HAP-1 (cell line): ENCODE data around the gene KIF6.
"Not testable (repeated sequence)": the region's sequence is repeated elsewhere in the genome, so short reads cannot be mapped to it uniquely, and the experiment has no call there.

Source experiments
- DNase-seq, 2 experiments: peaks; one replicate each; pipeline ENCODE4 v3.0.0-alpha.2; 2016 to 2020; ENCODE audit warnings: low spot score in 2 of 2
- H3K27me3 ChIP-seq: fragments of 250-450 bp; sonication (Bioruptor Pico); 2 replicates; pipeline ENCODE4 v1.5.1; 2020; ENCODE audit warnings: low read depth, mild to moderate bottlenecking, moderate library complexity
- H3K36me3 ChIP-seq: fragments of 250-450 bp; sonication (Bioruptor Pico); replicated peaks from 2 replicates; pipeline ENCODE4 v1.5.1; 2020; ENCODE audit warnings: mild to moderate bottlenecking
- H3K4me1 ChIP-seq: fragments of 250-450 bp; sonication (Bioruptor Pico); 2 replicates; pipeline ENCODE4 v1.5.1; 2020; ENCODE audit warnings: mild to moderate bottlenecking
- H3K4me3 ChIP-seq: fragments of 250-450 bp; sonication (Bioruptor Pico); 2 replicates; pipeline ENCODE4 v1.5.1; 2020; ENCODE audit warnings: mild to moderate bottlenecking, moderate library complexity
- H3K9me3 ChIP-seq: fragments of 250-450 bp; sonication (Bioruptor Pico); 2 replicates; pipeline ENCODE4 v1.5.1; 2020; ENCODE audit warnings: mild to moderate bottlenecking, moderate library complexity
- in situ Hi-C: fragments of 300-500 bp; cut with MboI; formaldehyde crosslinking; loops from 3 replicates; pipeline ENCODE4 v1.14.3; 2020; ENCODE audit warnings: low sequenced_read_pairs, inconsistent platforms, mixed read lengths

KIF6 gene

DNA sequence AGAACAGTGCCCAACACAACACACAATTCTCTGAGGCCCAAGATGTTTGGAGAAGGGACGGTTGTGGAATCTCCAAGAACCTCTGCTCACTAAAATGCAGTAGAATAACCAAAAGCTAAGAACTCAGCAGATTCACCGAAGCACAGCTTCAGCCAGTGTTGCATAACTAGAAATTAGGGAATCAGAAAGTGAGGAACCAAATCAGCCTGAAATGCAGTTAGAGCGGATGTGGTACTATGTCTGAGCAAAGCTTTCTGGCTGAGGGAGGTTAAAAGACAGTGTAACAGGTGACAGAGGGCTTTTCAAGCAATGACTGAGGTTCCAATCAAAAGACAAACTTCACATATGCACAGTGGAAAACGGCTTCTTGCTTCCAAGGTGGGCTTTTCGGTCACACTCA lies 204.8 kb downstream of the KIF6 start:
- in situ Hi-C loops, result no loop called here
- Histone ChIP-seq H3K4me1 (no peaks in the 10 kb centered on the region), H3K4me3 (no peak overlapping the region), H3K27me3 (peaks cover 5% of the 10 kb centered on the region), H3K36me3 (no peaks in the 10 kb centered on the region), H3K9me3 (no peaks in the 10 kb centered on the region)
- no peak for DNase-seq

DNA sequence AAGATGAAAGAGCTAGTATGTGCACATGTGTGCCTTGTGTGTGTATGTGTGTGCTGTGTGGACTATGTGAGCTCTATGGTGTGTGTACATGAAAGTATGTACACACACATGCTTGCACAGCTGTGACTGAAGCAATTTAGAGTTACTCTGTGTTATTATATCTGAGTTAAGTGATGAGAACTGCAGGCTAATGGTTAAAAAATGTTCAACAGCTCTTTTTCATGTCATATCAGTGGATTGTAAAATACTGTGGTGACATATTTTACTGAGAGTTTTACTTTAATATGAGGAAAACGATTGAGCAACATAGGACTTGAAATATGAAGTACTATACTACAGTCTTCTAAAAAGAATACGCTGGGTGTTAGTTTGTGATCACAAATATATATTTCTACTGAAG lies 207.0 kb downstream of the KIF6 start:
- no peaks in the 10 kb centered on the region for H3K9me3 ChIP-seq
- no peak for DNase-seq

DNA sequence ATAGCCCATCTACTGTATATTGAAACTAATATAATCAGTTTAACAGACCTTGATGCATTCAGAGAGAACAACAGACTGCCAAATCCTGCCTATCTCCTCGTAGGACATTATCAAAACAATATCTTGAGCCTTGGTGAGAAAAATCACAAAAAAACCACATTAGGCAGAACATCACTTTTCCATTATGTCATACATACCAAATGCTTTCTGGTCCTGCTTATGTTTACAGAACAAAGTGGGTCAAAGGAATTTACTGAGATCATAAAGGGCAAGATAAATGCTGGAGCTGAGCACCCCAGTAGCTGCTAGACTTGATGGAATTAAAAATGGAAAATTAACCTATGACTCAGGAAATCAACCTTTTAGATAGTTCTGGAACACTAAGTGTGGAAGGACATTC lies 207.5 kb downstream of the KIF6 start:
- Histone ChIP-seq H3K4me1 (no peaks in the 10 kb centered on the region), H3K4me3 (no peak overlapping the region), H3K36me3 (no peaks in the 10 kb centered on the region), H3K27me3 (peaks cover 5% of the 10 kb centered on the region), H3K9me3 (no peaks in the 10 kb centered on the region)
- no peak for DNase-seq
- in situ Hi-C loops, result no loop called here

More for the DNA sequence above, 207.0 kb downstream of the KIF6 start:
- Histone ChIP-seq H3K4me3 (no peak overlapping the region), H3K27me3 (peaks cover 5% of the 10 kb centered on the region), H3K36me3 (no peaks in the 10 kb centered on the region), H3K4me1 (no peaks in the 10 kb centered on the region)
- in situ Hi-C loops, result no loop called here

DNA sequence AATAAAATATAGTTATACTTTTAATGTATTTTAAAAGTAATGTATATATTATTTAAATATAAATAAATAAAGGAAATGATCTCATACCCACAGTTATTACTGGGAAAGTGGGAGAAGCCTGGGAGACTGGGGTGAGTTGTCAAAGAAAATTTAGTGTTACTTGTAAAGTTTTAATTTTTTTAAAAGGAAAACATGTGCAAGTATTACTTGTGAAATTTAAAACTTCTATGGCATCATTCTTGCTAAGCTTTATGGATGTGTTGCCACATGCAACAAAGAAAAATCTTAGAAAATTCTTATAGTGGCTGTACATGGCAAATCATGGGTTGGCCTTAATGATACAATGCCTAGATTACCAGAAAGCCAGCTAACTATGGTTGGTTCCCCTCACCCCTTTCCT lies 208.7 kb downstream of the KIF6 start:
- in situ Hi-C loops, result no loop called here
- peaks cover 5% of the 10 kb centered on the region for H3K27me3 ChIP-seq
- no peak overlapping the region for H3K4me3 ChIP-seq

DNA sequence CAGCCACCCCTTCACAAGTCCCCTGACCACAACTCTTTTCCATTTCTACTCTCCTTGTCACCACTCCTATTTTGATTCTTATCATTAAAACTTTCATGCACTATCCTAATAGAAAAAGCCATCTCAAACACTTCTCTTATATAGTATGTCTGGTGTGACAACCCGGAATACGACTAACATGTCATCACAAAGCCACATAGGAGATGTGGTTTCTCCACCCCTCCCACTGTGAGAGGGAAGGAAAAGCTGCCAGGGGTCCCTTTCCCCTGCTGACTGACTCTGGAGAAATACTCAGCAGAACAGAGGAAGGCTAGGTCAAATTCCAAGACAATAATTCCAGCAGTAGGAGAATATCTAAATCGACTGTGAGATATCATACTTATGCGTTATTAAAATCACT lies 209.7 kb downstream of the KIF6 start:
- Histone ChIP-seq H3K4me1 (no peaks in the 10 kb centered on the region), H3K9me3 (no peaks in the 10 kb centered on the region), H3K36me3 (no peaks in the 10 kb centered on the region), H3K27me3 (peaks cover 5% of the 10 kb centered on the region), H3K4me3 (no peak overlapping the region)
- in situ Hi-C loops, result no loop called here
- no peak for DNase-seq

More for the DNA sequence above, 208.7 kb downstream of the KIF6 start:
- no peaks in the 10 kb centered on the region for H3K36me3 ChIP-seq
- no peaks in the 10 kb centered on the region for H3K4me1 ChIP-seq
- no peak for DNase-seq
- H3K9me3 ChIP-seq, result no peaks in the 10 kb centered on the region

DNA sequence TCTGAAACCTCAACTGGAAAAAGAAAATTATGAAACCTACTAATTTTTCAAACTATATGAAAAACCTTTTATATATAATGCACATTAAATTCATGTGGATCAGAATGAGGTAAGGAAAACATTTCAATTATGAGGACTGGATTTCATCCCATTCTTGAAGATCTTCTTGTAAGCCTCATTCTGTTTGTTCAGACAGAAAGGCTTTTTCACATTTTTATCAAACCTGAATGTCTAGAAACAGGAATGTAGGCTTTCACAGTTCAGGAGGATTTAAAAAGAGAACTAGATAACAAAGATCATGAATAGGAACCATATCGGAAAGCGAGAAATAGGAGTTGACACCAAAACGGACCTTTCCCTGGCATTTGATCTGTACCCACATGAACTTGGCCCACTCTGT lies 210.2 kb downstream of the KIF6 start:
- Histone ChIP-seq H3K9me3 (no peaks in the 10 kb centered on the region), H3K4me1 (no peaks in the 10 kb centered on the region), H3K36me3 (no peaks in the 10 kb centered on the region), H3K27me3 (peaks cover 5% of the 10 kb centered on the region), H3K4me3 (no peak overlapping the region)
- DNase-seq, result no peak
- in situ Hi-C loops, result no loop called here

DNA sequence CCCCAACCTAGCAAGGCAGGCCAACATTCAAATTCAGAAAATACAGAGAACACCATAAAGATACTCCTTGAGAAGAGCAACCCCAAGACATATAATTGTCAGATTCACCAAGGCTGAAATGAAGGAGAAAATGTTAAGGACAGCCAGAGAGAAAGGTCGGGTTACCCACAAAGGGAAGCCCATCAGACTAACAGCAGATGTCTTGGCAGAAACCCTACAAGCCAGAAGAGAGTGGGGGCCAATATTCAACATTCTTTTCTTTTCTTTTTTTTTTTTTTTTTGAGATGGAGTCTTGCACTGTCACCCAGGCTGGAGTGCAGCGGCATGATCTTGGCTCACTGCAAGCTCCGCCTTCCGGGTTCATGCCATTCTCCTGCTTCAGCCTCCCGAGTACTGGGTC lies 215.4 kb downstream of the KIF6 start:
- H3K36me3 ChIP-seq, H3K4me3 ChIP-seq, H3K27me3 ChIP-seq, in situ Hi-C loops, H3K4me1 ChIP-seq, H3K9me3 ChIP-seq, DNase-seq: not testable (repeated sequence)

DNA sequence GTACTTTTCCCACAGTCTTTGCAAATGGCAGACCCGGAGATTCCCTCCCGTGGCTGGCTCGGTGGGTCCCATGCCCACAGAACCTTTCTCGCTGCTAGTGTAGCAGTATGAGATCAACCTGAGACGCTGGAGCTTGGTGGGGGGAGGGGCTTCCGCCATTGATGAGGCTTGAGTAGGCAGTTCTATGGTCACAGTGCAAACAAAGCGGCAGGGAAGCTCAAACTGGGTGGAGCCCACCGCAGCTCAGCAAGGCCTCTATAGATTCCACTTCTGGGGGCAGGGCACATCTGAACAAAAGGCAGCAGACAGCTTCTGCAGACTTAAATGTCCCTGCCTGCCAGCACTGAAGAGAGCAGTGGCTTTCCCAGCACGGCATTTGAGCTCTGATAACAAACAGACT lies 216.7 kb downstream of the KIF6 start:
- no peaks in the 10 kb centered on the region for H3K36me3 ChIP-seq
- no peaks in the 10 kb centered on the region for H3K27me3 ChIP-seq
- peak in 1 of 2 experiments; percentile 30 for DNase-seq
- H3K9me3 ChIP-seq, result no peaks in the 10 kb centered on the region
- H3K4me1 ChIP-seq, result no peaks in the 10 kb centered on the region
- no peak overlapping the region for H3K4me3 ChIP-seq
- in situ Hi-C loops, result no loop called here

DNA sequence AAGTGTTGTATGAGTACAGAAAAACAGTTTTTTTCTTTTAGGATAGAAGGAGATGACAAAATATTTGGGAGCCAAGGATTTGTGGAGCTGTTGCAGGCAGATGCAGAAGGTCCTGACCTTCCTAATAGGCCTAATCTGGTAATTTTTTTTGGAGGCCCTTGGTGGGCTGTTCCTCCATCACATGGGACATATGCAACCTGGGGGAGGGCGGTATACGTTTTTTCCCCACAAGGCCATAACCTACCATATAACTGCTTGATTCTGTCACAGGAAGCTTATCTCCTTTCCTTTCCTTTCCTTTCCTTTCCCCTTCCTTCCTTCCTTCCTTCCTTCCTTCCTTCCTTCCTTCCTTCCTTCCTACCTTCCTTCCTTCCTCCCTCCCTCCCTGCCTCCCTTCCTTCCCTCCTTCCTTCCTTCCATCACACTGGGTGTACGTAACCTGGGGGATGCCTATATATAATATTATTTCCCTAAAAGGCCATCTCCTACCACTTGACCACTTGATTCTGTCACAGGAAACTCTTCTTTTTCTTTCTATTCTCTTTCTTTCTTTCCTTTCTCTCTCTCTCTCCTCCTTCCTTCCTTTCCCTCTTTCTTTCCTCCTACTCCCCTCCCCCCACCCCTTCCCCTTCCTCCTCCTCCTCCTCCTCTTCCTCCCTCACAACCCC lies 217.7 kb downstream of the KIF6 start:
- no peak for DNase-seq
- in situ Hi-C loops, result no loop called here
- no peaks in the 10 kb centered on the region for H3K9me3 ChIP-seq
- H3K4me1 ChIP-seq, result no peaks in the 10 kb centered on the region
- H3K27me3 ChIP-seq, result no peaks in the 10 kb centered on the region
- no peak overlapping the region for H3K4me3 ChIP-seq
- H3K36me3 ChIP-seq, result no peaks in the 10 kb centered on the region

DNA sequence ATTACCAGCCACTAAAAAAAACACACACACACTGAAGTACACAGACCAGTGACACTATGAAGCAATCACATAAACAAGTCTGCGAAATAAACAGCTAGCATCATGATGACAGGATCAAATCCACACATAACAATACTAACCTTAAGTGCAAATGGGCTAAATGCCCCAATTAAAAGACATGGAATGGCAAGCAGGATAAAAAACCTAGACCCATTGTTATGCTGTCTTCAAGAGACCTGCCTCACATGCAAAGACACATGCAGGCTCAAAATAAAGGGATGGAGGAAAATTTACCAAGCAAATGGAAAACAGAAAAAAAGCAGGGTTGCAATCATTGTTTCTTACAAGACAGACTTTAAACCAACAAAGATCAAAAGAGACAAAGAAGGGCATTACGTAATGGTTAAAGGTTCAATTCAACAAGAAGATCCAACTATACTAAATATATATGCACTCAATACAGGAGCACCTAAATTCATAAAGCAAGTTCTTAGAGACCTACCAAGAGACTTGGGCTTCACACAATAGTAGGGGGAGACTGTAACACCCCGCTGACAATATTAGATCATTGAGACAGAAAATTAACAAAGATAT lies 222.7 kb downstream of the KIF6 start:
- H3K9me3 ChIP-seq, H3K4me1 ChIP-seq, H3K4me3 ChIP-seq, DNase-seq, in situ Hi-C loops, H3K36me3 ChIP-seq, H3K27me3 ChIP-seq: not testable (repeated sequence)

DNA sequence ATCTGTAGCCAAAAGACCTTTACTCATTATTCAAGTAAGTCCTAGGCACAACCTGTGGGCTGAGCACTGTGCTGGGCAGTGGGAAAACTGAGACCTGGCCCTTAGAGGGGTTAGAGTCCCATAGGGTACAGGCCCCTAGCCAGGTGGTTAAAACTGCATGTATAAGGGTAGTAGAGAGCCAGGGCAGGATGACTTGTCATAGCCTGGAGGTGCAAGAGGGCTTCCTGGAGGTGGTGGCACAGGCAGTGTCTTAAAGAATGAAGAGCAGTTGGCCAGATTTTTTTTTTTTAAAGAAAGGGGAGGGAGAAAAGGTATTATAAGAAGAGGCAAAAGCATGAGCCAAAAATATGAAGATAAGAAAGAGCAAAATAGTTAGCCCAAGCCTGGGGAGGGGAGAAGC lies 226.2 kb downstream of the KIF6 start:
- DNase-seq, result no peak
- H3K9me3 ChIP-seq, result no peaks in the 10 kb centered on the region
- no peaks in the 10 kb centered on the region for H3K4me1 ChIP-seq
- in situ Hi-C loops, result no loop called here
- H3K36me3 ChIP-seq, result no peaks in the 10 kb centered on the region
- H3K27me3 ChIP-seq, result no peaks in the 10 kb centered on the region
- H3K4me3 ChIP-seq, result no peak overlapping the region

DNA sequence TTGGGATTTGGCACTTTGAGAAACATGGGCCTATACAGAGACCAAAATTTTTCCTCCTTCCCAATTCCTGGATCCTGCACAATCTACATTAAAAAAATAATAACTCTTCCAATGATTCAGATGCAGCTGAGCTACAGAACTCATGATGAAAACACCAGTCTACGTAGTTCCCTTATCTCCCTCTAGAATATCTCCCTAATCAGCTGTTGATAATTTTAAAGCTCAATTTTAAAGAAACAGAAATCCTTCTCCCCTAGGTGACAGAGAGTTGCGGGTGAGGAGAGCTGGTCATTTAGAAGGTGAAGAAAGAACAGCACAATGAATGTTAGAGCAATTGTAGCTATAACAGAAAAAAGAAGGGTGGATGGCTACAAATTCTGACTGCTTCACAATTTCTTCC lies 227.1 kb downstream of the KIF6 start:
- H3K27me3 ChIP-seq, result no peaks in the 10 kb centered on the region
- no peaks in the 10 kb centered on the region for H3K4me1 ChIP-seq
- in situ Hi-C loops, result no loop called here
- DNase-seq, result no peak
- H3K4me3 ChIP-seq, result no peak overlapping the region
- H3K36me3 ChIP-seq, result no peaks in the 10 kb centered on the region
- H3K9me3 ChIP-seq, result no peaks in the 10 kb centered on the region

DNA sequence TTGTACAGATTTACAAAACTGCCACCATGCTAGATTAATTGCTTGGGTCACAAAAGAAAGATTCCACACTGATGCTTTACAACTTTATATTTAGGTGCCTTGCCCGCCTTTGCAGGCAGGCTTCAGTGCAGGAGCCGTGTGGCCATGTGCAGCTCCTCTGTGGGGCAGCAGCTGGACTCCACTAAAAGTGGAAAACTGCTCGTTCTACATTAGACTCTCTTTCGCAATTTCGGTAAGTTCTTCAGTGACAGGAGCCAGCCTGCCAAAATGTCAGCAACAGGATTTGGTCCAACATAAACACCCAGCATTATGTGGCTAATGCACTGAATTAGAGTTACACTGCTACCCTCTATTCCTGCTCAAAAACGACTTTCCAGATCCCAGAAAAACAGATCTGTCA lies 228.3 kb downstream of the KIF6 start:
- H3K36me3 ChIP-seq, result no peaks in the 10 kb centered on the region
- H3K4me3 ChIP-seq, result no peak overlapping the region
- no peaks in the 10 kb centered on the region for H3K4me1 ChIP-seq
- DNase-seq, result no peak
- no peaks in the 10 kb centered on the region for H3K9me3 ChIP-seq
- in situ Hi-C loops, result no loop called here
- H3K27me3 ChIP-seq, result no peaks in the 10 kb centered on the region

DNA sequence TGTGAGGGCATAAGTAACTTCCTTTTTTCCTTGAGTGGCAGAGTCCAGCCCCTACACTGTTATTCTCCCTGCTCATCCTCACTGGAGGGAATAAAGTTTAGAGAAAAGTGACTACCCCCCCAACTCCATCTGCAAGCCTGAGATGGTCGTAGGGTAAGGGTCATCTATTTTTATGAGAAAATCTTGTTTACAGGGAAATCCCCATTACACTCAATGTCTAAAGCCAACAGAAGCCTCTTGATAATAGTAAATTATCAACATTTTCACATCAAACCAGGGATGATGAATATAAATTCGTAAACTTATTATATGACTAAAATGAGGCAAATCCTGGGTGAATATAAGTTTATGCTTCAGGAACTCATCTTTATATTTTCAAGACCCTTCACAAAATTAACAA lies 228.8 kb downstream of the KIF6 start:
- no peak overlapping the region for H3K4me3 ChIP-seq
- no peaks in the 10 kb centered on the region for H3K9me3 ChIP-seq
- DNase-seq, result no peak
- H3K36me3 ChIP-seq, result no peaks in the 10 kb centered on the region
- H3K4me1 ChIP-seq, result no peaks in the 10 kb centered on the region
- H3K27me3 ChIP-seq, result no peaks in the 10 kb centered on the region
- in situ Hi-C loops, result no loop called here

DNA sequence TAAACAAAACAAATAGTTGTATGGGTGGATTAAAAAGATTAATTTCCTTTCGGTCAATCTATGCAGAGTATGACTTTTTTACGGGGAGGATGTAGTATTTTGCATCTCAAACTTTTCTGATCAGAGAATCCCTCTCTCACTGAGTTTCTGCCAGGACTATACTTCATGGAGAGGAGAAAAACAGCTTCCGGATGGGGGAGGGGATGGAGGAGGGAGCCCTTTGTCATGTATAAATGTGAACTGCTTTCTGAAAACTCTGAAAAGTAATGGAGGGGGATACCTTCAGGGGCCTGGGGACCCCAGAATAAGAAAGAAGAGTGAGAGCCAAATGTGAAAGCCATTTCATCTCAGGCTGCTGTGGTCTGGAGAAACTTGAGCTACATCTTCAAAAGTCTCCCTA lies 229.6 kb downstream of the KIF6 start:
- no peaks in the 10 kb centered on the region for H3K36me3 ChIP-seq
- in situ Hi-C loops, result no loop called here
- no peaks in the 10 kb centered on the region for H3K27me3 ChIP-seq
- H3K9me3 ChIP-seq, result no peaks in the 10 kb centered on the region
- H3K4me1 ChIP-seq, result no peaks in the 10 kb centered on the region
- DNase-seq, result no peak
- no peak overlapping the region for H3K4me3 ChIP-seq
